Fibroblast of lung (primary cell): ENCODE measurements around the gene FAM47C.

Experiments
- EZH2 ChIP-seq: IDR thresholded peaks from 2 replicates; pipeline ENCODE4 v1.5.1; 2012; ENCODE audit warnings: low read length, control low read depth, mild to moderate bottlenecking; ENCODE audit errors: missing control alignments
- TF ChIP-seq, protein P1 (sequence below), 2 donors: IDR thresholded peaks in 1 of 2; conservative IDR thresholded peaks in 1 of 2; 1 replicate in 1 of 2; 2 replicates in 1 of 2; pipeline ENCODE4 v1.5.1; 2011 to 2012; ENCODE audit warnings: low read length in 2 of 2, control low read depth in 1 of 2, inconsistent platforms in 1 of 2, low read depth in 1 of 2, mild to moderate bottlenecking in 1 of 2

DNA sequence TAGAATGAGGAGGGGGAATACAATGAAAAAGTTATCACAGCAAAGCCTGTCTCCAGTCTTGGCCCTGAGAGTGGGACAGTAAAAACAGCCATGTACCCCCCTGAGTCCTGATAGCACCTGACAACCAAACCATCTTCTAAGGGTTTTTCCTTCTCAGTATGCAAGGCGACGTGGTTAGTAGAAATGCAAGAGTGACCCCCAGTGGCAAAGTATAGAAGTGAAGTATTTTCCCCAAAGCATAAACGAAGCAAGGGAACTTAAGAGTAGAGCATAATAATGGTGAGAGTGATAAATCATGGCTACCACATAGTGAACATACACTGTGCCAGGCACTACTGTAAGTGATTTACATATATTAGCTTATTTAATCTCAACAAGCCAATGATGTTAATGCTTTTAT lies 52.8 kb downstream of the FAM47C start:
- TF ChIP-seq, protein P1, sequence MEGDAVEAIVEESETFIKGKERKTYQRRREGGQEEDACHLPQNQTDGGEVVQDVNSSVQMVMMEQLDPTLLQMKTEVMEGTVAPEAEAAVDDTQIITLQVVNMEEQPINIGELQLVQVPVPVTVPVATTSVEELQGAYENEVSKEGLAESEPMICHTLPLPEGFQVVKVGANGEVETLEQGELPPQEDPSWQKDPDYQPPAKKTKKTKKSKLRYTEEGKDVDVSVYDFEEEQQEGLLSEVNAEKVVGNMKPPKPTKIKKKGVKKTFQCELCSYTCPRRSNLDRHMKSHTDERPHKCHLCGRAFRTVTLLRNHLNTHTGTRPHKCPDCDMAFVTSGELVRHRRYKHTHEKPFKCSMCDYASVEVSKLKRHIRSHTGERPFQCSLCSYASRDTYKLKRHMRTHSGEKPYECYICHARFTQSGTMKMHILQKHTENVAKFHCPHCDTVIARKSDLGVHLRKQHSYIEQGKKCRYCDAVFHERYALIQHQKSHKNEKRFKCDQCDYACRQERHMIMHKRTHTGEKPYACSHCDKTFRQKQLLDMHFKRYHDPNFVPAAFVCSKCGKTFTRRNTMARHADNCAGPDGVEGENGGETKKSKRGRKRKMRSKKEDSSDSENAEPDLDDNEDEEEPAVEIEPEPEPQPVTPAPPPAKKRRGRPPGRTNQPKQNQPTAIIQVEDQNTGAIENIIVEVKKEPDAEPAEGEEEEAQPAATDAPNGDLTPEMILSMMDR (conservative IDR thresholded peaks at IDR 0.05 in 1 of 2, IDR thresholded peaks at IDR 0.05 in 1 of 2; ENCODE audit: low read depth in 1 of 2, low read length in 2 of 2) = peak; percentile 33 to 49
- TF ChIP-seq EZH2 = no peak
